IPS DF 4.7 (cell line): Measurements from ENCODE around the gene STRA6.

ENCODE experiments used
- DNase-seq: peaks from one replicate; pipeline ENCODE4 v3.0.0-alpha.2; 2013; ENCODE audit warnings: low spot score; ENCODE audit errors: extremely low read depth

The STRA6 gene

DNA sequence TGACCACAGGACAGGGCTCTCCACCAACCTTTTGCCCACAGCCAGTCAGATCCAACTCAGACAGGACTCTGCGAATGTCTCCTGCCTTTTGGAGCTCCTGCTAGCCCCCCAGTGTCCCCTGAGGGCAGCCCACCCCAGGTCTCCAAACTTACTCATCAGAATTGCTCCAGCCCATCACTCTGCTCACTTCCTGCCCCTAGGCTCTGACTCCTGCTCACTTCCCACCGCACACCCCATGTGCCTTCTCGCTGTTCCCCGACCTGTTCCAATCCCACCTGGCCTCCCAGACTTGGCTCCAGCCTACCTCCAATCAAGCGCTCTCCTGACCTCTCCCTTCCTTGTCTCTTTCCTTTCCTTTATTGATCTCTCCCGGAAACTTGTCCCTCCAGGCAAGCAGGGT, 5.9 kb upstream of the STRA6 start:
- DNase-seq: no peak

- DNase-seq: no peak
Measured at GRCh38 chr15:74207652-74208440, 5.3 kb upstream of the STRA6 start.

GRCh38 chr15:74206801-74207281, 4.3 kb upstream of the STRA6 start:
- DNase-seq: no peak

DNA sequence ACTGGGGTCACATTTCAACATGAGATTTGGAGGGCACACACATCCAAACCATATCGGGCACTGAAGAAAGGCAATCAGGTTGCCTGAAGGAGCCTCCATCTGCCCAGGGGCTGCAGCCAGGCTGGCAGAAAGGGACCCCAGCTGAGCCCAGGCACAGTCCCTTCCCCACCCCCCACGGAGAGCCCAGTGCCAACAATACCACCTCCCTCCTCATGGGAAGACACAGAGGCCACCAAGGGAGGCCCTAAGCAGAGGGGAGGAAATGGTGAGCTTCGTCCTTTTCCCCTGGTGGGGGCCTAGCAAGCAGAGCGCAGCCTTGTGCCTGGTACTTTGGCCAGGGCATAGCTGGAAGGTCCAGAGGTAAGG, 3.0 kb upstream of the STRA6 start:
- DNase-seq: no peak

DNA sequence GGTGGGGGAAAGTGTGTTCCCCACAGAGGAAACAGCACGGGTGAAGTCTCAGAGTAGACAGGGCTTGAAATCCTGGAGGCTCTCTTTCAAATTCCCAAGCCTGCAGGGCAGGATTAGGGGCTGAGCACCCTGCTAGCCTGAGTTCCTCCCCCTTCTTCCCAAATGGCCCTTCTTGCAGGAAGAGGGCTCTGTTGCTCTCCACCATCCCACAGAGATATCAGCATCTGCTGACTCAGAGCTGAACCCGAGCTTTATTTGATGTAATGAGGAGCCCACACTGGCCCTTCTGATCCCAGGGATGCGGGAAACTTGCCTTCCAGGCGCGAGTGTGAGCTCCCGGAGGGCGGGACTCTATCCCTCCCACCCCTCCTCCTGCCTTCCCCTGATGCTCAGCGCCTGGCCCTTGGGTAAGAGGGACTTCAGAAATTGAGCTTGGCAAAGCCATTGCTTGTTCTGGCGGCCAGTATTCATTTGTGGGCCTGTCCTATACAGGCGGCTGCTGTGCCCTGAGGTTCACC, 1.4 kb upstream of the STRA6 start:
- DNase-seq: no peak

GRCh38 chr15:74201710-74202420, 722 bp downstream of the STRA6 start:
- DNase-seq: no peak

GRCh38 chr15:74200871-74201419, 1.6 kb downstream of the STRA6 start:
- DNase-seq: no peak

DNA sequence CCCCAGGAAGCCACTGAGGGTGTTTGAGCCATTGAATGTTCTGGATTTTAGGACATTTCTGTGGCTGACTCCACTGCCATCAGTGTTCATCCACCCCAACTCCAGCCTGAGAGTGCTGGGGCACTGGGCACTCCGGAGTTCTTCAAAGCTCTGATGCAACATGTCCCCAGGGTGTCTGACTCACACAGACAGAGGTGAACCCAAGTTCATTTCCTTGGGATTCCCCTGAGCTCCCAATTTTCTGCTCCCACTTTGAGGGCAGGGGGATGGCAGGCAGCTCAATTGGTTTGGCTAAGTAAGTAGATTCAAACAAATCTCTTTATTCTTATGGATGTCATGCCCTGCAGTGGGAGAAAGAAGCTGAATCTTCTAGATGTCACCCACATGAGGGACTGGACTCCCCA, 2.2 kb downstream of the STRA6 start:
- DNase-seq: no peak

DNA sequence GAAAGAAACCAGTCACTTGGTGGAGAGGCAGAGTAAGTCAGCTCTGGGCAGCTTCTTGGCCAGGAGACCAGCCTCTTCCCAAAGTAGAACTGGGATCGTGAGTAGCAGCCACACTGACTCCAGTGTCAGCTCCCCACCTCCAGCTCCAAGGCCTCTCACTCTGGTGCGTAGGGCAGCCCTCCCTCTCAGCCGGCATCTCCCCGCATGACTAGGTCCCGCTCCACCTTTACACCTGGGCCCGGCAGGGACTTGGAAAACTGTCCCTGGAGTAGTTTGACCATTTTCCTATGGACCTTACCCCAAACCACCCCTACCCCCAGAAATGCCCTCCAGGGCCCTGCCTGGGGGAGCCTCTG, 3.3 kb downstream of the STRA6 start:
- DNase-seq: no peak

DNA sequence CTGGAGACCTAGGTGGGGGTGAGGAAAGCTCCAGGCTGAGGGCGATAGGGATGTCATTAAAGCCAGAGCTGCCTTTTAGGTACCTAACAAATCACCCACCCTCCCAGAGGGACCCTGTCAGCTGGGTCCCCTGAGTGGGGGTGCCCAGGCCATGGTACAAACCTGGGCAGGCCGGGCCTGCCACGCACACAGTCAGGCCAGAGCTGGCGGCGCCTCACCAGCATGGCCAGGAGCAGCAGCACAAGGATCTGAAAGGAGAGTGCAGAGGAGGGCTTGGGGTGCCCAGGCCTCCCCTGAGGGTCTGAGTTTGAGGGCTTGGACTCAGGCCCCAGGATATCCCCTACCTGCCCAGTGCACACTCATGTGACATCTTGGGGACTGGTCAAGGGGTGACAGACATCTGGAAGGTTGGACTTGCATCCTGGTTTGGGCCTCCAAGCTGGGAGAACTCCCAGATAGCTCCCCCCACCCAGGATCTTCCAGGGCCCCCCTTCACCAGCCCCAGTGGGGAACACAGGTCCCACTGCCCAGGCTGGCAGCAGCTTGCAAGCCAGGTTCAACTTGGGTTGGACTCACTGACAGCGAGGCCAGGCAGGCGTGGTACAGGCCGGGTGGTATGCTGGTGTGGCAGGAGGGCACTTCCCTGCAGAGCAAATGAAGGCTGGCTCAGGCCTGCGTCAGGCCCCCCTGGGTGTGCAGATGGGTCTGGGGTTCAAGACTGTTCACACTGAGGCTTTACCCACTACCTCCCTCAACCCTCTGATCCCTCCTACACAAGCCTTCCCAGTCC, 5.2 kb downstream of the STRA6 start:
- DNase-seq: no peak

- no peak for DNase-seq
Measured at GRCh38 chr15:74196175-74196574, 6.4 kb downstream of the STRA6 start.

DNA sequence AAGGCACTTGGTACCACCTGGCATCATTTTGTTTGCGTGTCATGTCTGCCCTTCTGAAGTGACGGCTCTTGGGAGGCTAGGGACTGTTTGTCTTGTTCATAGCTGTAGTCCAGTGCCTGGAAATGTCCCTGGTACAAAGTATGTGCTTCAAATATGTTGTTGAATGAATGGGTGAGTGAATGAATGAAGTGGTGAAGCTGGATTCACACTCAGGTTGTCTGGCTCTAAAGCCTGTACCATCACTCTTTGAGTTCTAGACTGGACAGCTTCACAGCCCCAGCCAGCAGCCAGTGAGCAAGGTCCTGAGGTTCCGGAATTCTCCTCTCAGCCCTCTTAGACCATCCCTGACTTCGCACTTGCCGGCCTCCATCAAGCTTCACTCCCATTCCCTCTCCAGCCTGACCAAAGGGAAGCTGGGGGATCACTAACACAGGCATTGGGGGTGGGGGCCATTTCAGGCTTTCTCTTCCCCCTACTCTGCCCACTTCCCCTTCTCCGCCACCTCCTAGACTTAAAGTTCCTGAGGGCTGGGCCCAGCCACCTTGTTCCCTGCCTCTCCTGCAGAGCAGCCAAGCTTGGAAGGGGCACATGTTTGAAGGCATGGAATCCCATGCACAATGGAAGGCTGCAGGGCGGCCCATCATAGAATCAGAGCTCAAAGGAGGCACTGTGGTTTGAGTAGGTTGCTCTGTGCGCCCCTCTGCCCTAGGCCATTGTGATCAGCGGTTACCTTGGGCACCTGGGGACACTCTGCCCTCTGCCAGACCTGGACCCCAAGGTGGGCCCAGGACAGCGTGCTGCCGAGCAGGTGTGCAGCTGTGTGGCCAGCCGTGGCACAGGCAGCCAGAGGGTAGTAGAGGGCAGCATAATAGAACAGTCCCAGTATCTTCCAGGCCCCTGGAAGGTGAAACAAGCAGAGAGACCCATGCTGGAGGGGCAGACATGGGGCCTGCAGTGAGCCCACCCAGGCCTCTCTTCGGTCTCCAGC, 7.7 kb downstream of the STRA6 start:
- no peak for DNase-seq

DNA sequence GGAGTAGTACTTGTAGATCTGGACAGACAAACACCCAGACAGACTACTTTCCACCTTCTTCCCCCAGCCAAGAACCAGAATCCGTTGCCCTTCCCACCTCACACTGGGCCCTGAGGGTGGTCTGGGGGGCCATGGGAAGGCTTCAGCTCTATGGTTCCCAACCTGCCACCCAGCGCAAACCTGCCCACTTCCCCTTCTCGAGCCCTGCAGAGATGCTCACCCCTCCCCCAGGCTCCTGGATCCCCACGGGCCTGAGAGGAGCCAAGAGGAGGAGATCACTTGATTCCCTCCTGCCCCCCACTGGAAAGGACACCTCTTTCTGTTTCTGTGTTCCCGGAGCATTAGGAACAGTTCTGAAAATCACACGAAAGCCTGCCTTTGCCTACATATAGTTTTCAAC, 8.7 kb downstream of the STRA6 start:
- no peak for DNase-seq

DNA sequence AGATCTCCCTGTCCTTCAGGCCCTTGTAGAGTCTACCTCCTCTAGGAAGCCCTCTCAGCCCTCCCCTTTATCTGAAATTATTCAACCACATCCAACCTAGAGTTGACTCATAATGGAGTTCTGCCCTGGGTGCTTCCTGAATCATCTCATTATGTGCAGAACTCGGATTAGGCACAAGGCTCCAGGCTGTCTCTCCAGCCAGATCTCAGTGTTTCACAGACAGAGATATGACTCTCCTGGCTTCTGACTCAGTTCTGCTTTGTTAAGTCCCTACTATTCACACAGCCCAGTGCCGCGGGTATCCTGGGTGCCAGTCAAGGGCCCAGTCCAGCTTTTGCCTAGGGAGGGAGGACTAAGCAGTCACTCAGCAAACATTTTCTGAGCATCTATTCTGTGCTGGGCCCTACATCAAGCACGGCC, 9.3 kb downstream of the STRA6 start:
- no peak for DNase-seq

DNA sequence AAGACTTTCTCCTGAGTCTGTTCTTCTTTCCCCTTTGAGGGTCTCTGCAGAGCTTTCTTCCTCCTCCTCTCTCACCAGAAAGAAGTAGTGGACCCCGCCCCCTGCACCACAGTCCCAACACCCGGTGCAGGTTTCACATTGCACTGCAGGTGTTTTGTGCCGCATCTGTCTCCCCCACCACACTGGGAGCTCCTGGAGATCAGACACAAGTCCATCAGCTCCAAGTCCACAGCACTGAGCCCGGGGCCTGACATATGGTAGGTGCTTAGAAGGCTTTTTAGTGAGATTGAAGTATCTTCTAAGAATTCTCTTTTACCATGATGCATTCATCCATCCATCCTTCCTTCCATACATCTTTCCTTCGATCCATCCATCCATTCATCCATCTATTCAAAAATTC, 9.8 kb downstream of the STRA6 start:
- DNase-seq: no peak

- DNase-seq: no peak
Measured at GRCh38 chr15:74191798-74192197, 10.8 kb downstream of the STRA6 start.

DNA sequence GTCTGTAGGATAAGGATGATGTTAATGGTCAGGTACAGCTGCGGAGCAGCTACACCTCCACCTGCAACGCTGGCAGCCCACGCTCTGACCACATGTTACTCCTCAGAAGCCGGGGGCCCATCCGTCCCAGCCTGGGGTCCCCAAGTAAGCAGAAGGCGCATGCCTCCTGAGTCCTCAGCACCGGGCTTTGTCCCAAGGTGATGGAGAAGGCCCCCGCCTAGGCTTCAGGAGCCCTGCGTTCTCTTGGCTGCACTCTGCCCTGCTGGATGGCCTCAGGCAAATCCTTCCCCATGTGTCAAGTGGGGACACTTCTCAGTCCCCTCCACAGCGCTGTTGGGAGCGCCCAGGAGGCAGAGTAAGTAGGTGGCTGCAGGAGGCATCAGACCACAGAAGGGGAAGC, 14.4 kb downstream of the STRA6 start:
- no peak for DNase-seq

GRCh38 chr15:74185710-74186348, 16.8 kb downstream of the STRA6 start:
- no peak for DNase-seq

DNA sequence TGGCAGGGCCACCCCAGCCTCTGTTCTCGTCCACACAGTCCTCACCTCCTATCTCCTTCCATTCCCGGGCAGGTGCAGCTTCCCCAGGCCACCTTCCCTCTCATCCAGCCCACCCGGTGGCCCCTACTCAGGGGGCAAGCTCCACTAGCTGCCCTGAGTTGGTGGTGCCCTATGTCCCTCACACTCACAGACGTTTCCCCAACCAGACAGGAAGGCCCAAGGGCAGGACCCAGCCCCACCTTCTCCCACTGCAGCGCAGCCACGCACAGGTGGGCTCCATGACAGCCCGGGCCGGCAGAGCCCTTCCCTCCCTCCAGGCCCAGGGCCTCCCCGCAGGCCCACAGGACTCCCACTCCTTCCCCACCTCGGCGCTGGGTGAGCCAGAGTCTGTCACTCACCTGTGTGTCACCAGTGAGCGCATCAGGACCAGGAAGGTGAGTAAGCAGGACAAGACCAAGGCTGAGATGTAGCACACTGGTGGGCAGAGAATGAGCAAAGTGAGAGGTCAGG, 17.9 kb downstream of the STRA6 start:
- DNase-seq: no peak

DNA sequence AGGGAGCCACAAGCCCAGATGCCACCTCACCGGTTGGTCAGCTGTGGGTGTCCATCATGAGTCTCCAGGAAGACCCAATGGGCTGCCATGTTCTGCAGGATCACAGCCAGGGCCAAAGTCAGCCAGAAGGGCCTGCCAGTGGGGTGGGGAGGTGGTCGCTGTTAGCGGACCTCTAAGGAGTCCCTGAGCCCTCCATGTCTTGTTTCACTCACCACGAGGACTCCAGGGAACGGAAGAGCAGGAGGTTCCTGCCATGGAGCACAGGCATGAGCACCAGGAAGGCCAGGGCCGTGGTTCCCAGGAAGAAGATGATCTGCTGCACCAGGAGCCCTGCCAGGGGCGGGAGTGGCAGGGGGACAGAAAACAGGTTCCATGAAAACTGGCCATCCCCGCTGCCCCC, 20.5 kb downstream of the STRA6 start:
- no peak for DNase-seq
